ENCODE measurements around the gene LIPI. TPM values are rescaled to one million over a fixed set of nuclear protein-coding genes. Genes with fewer than 3 reads are reported as not detected.

LIPI gene
- total and polyA plus RNA-seq, 4 experiments from 2014 or later, result not detected

- Mint-ChIP-seq H3K36me3 (no peaks in the 10 kb centered on the region), H3K4me3 (no peak overlapping the region), H3K27ac (peak overlapping the region in 2 of 7 donors; percentile 15 to 57), H3K9me3 (peaks cover 0 to 23% (median 10%) of the 10 kb centered on the region in 8 donors), H3K4me1 (peaks cover 0 to 1% (median 0%) of the 10 kb centered on the region in 4 donors), H3K27me3 (no peaks in the 10 kb centered on the region)
- no peaks in the 10 kb centered on the region for H3K36me3 ChIP-seq (ENCODE audit: insufficient read depth, low read length)
- H3K4me1 ChIP-seq (ENCODE audit: insufficient read depth, low read length), result no peaks in the 10 kb centered on the region
- DNase-seq, result no peak
- no peaks in the 10 kb centered on the region for H3K27me3 ChIP-seq (ENCODE audit: insufficient read depth, low read length)
- ChIA-PET CTCF (ENCODE audit: partially characterized antibody) (no interaction called here), POLR2A (ENCODE audit: partially characterized antibody) (no interaction called here)
- no peak overlapping the region for H3K27ac ChIP-seq (ENCODE audit: low read depth, low read length)
- intact Hi-C loops (cut with micrococcal nuclease), result no loop called here
- no peak overlapping the region for H3K4me3 ChIP-seq (ENCODE audit: low read length in 2 of 2)
- H3K9me3 ChIP-seq (ENCODE audit: control insufficient read depth in 1 of 2, low read length in 2 of 2), result no peaks in the 10 kb centered on the region
Measured at GRCh38 chr21:14075346-14076142, 135.2 kb downstream of the LIPI start.

GRCh38 chr21:14074177-14074576 is 136.6 kb downstream of the LIPI start:
- no peaks in the 10 kb centered on the region for H3K27me3 ChIP-seq (ENCODE audit: insufficient read depth, low read length)
- Mint-ChIP-seq H3K4me3 (no peak overlapping the region), H3K27ac (no peak overlapping the region), H3K4me1 (peaks cover 0 to 1% (median 0%) of the 10 kb centered on the region in 4 donors), H3K27me3 (no peaks in the 10 kb centered on the region), H3K36me3 (no peaks in the 10 kb centered on the region), H3K9me3 (peaks cover 0 to 19% (median 6%) of the 10 kb centered on the region in 8 donors)
- H3K27ac ChIP-seq (ENCODE audit: low read depth, low read length), result no peak overlapping the region
- H3K4me3 ChIP-seq (ENCODE audit: low read length in 2 of 2), result no peak overlapping the region
- no peak for DNase-seq
- no peaks in the 10 kb centered on the region for H3K36me3 ChIP-seq (ENCODE audit: insufficient read depth, low read length)
- POLR2A ChIA-PET (ENCODE audit: partially characterized antibody), result no interaction called here
- intact Hi-C loops (cut with micrococcal nuclease), result no loop called here
- H3K9me3 ChIP-seq (ENCODE audit: control insufficient read depth in 1 of 2, low read length in 2 of 2), result no peaks in the 10 kb centered on the region
- no peaks in the 10 kb centered on the region for H3K4me1 ChIP-seq (ENCODE audit: insufficient read depth, low read length)
- CTCF ChIA-PET (ENCODE audit: partially characterized antibody), result no interaction called here

GRCh38 chr21:14073615-14074014 is 137.1 kb downstream of the LIPI start:
- no peaks in the 10 kb centered on the region for H3K27me3 ChIP-seq (ENCODE audit: insufficient read depth, low read length)
- Mint-ChIP-seq H3K36me3 (no peaks in the 10 kb centered on the region), H3K27me3 (no peaks in the 10 kb centered on the region), H3K27ac (no peak overlapping the region), H3K9me3 (peaks cover 0 to 18% (median 6%) of the 10 kb centered on the region in 8 donors), H3K4me1 (peaks cover 0 to 1% (median 0%) of the 10 kb centered on the region in 4 donors), H3K4me3 (no peak overlapping the region)
- H3K36me3 ChIP-seq (ENCODE audit: insufficient read depth, low read length), result no peaks in the 10 kb centered on the region
- H3K9me3 ChIP-seq (ENCODE audit: control insufficient read depth in 1 of 2, low read length in 2 of 2), result no peaks in the 10 kb centered on the region
- no peak overlapping the region for H3K27ac ChIP-seq (ENCODE audit: low read depth, low read length)
- H3K4me1 ChIP-seq (ENCODE audit: insufficient read depth, low read length), result no peaks in the 10 kb centered on the region
- intact Hi-C loops (cut with micrococcal nuclease), result no loop called here
- POLR2A ChIA-PET (ENCODE audit: partially characterized antibody), result no interaction called here
- no peak overlapping the region for H3K4me3 ChIP-seq (ENCODE audit: low read length in 2 of 2)
- no peak for DNase-seq
- CTCF ChIA-PET (ENCODE audit: partially characterized antibody), result no interaction called here

- intact Hi-C loops (cut with micrococcal nuclease), result no loop called here
- Histone ChIP-seq H3K4me3 (ENCODE audit: low read length in 2 of 2) (no peak overlapping the region), H3K27ac (ENCODE audit: low read depth, low read length) (no peak overlapping the region), H3K4me1 (ENCODE audit: insufficient read depth, low read length) (no peaks in the 10 kb centered on the region), H3K27me3 (ENCODE audit: insufficient read depth, low read length) (no peaks in the 10 kb centered on the region), H3K36me3 (ENCODE audit: insufficient read depth, low read length) (no peaks in the 10 kb centered on the region), H3K9me3 (ENCODE audit: control insufficient read depth in 1 of 2, low read length in 2 of 2) (no peaks in the 10 kb centered on the region)
- POLR2A ChIA-PET (ENCODE audit: partially characterized antibody), result no interaction called here
- CTCF ChIA-PET (ENCODE audit: partially characterized antibody), result no interaction called here
- H3K9me3 Mint-ChIP-seq, result peaks cover 0 to 11% (median 5%) of the 10 kb centered on the region in 8 donors
- no peaks in the 10 kb centered on the region for H3K27me3 Mint-ChIP-seq
- no peak overlapping the region for H3K27ac Mint-ChIP-seq
- no peak for DNase-seq
- peaks cover 0 to 1% (median 0%) of the 10 kb centered on the region in 4 donors for H3K4me1 Mint-ChIP-seq
- no peaks in the 10 kb centered on the region for H3K36me3 Mint-ChIP-seq
- H3K4me3 Mint-ChIP-seq, result no peak overlapping the region
Measured at GRCh38 chr21:14072761-14073535, 137.8 kb downstream of the LIPI start.

GRCh38 chr21:14071902-14072734 is 138.6 kb downstream of the LIPI start:
- Mint-ChIP-seq H3K27ac (no peak overlapping the region), H3K4me3 (no peak overlapping the region), H3K4me1 (peaks cover 0 to 1% (median 0%) of the 10 kb centered on the region in 4 donors), H3K36me3 (no peaks in the 10 kb centered on the region), H3K27me3 (no peaks in the 10 kb centered on the region), H3K9me3 (peaks cover 0 to 6% (median 4%) of the 10 kb centered on the region in 8 donors)
- Histone ChIP-seq H3K27me3 (ENCODE audit: insufficient read depth, low read length) (no peaks in the 10 kb centered on the region), H3K9me3 (ENCODE audit: control insufficient read depth in 1 of 2, low read length in 2 of 2) (no peaks in the 10 kb centered on the region), H3K27ac (ENCODE audit: low read depth, low read length) (no peak overlapping the region), H3K36me3 (ENCODE audit: insufficient read depth, low read length) (no peaks in the 10 kb centered on the region), H3K4me3 (ENCODE audit: low read length in 2 of 2) (no peak overlapping the region), H3K4me1 (ENCODE audit: insufficient read depth, low read length) (no peaks in the 10 kb centered on the region)
- intact Hi-C loops (cut with micrococcal nuclease), result no loop called here
- no peak for DNase-seq
- POLR2A ChIA-PET (ENCODE audit: partially characterized antibody), result no interaction called here
- CTCF ChIA-PET (ENCODE audit: partially characterized antibody), result no interaction called here

- H3K4me1 ChIP-seq (ENCODE audit: insufficient read depth, low read length), result no peaks in the 10 kb centered on the region
- intact Hi-C loops (cut with micrococcal nuclease), result no loop called here
- POLR2A ChIA-PET (ENCODE audit: partially characterized antibody), result no interaction called here
- no peak overlapping the region for H3K27ac ChIP-seq (ENCODE audit: low read depth, low read length)
- no peaks in the 10 kb centered on the region for H3K36me3 ChIP-seq (ENCODE audit: insufficient read depth, low read length)
- no peaks in the 10 kb centered on the region for H3K27me3 Mint-ChIP-seq
- H3K4me3 Mint-ChIP-seq, result no peak overlapping the region
- H3K27ac Mint-ChIP-seq, result no peak overlapping the region
- DNase-seq, result no peak
- H3K4me1 Mint-ChIP-seq, result no peaks in the 10 kb centered on the region
- CTCF ChIA-PET (ENCODE audit: partially characterized antibody), result no interaction called here
- no peaks in the 10 kb centered on the region for H3K36me3 Mint-ChIP-seq
- no peaks in the 10 kb centered on the region for H3K9me3 Mint-ChIP-seq
- no peaks in the 10 kb centered on the region for H3K9me3 ChIP-seq (ENCODE audit: control insufficient read depth in 1 of 2, low read length in 2 of 2)
- no peak overlapping the region for H3K4me3 ChIP-seq (ENCODE audit: low read length in 2 of 2)
- H3K27me3 ChIP-seq (ENCODE audit: insufficient read depth, low read length), result no peaks in the 10 kb centered on the region
Measured at GRCh38 chr21:14070968-14071367, 139.8 kb downstream of the LIPI start.

All from CD4-positive, alpha-beta memory T cell (primary cell).